ENCODE data around the gene ASCC1. TPM values are rescaled to one million over a fixed set of nuclear protein-coding genes. Genes with fewer than 3 reads are reported as not detected.
A peak's percentile ranks its signal among the peaks of the same experiment; 100 is the strongest.

The ASCC1 gene
- total and polyA plus RNA-seq, 2 of the 4 experiments (the other 2 are of a cell fraction), result 15.9 to 21.0 TPM

DNA sequence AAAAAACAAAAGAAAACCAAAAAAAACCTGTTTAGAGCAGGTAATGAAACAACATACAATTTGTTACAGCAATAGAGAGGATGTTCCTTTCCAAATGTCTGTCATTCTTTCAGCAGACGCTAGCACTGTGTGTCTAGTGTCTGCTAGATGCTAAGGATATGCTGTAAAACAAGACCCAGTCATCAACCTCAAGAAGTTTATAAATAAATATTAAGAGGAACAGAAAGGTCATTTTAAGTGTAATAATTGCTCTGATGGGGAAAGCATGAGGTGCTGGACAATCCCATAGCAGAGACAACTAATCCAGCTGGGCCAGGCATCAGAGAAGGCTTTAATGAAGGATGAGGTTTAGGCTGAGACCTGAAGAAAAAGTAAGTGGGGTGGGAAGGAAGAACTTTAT is 23.3 kb upstream of the ASCC1 start:
- H3K18ac ChIP-seq (ENCODE audit: low read depth, low read length), result no peak overlapping the region
- WGBS, 2 experiments (ENCODE audit: extremely low coverage in 2 of 2, insufficient read length in 1 of 2), result no CpG with 5 or more reads among the region's 1 CpG

More for the DNA sequence above, 23.3 kb upstream of the ASCC1 start:
- H4K5ac ChIP-seq (ENCODE audit: low read depth, low read length), result no peak overlapping the region
- no peak overlapping the region for H4K91ac ChIP-seq (ENCODE audit: insufficient read depth, low read depth, low read length)
- H2BK15ac ChIP-seq (ENCODE audit: low read depth, low read length), result no peak overlapping the region
- H2BK5ac ChIP-seq (ENCODE audit: low read depth, low read length, poor library complexity, severe bottlenecking), result no peak overlapping the region
- H4K20me1 ChIP-seq (ENCODE audit: insufficient read depth, low read length), result peaks cover 5% of the 10 kb centered on the region; the same call in 1 of the 2 replicates
- H2AFZ ChIP-seq (replicated peaks; ENCODE audit: low read length, poor library complexity), result no peak overlapping the region
- no peak overlapping the region for H3K27ac ChIP-seq (ENCODE audit: insufficient read depth, low read length)
- H3K23ac ChIP-seq (ENCODE audit: low read depth, low read length), result no peak overlapping the region
- H3K27me3 ChIP-seq (ENCODE audit: control insufficient read depth, insufficient read depth, low read length), result no peaks in the 10 kb centered on the region
- H3K4ac ChIP-seq (ENCODE audit: low read depth, low read length), result no peak overlapping the region
- H3K9me3 ChIP-seq (ENCODE audit: control insufficient read depth, insufficient read depth, low read length), result no peaks in the 10 kb centered on the region
- dilution Hi-C loops (cut with HindIII; ENCODE audit: low sequenced_read_pairs, unreplicated experiment) (no loop called here), in situ Hi-C loops (cut with MboI; ENCODE audit: low sequenced_read_pairs) (no loop called here), intact Hi-C loops (cut with micrococcal nuclease) (no loop called here)
- no peak for ATAC-seq (ENCODE audit: low read depth)
- H3K9me1 ChIP-seq (ENCODE audit: insufficient read depth, low read length), result peaks cover 9% of the 10 kb centered on the region
- no peak for DNase-seq
- H2BK20ac ChIP-seq (ENCODE audit: low read depth, low read length), result no peak overlapping the region
- H3K4me3 ChIP-seq (ENCODE audit: insufficient read depth, low read depth, low read length), result no peak overlapping the region
- no peak overlapping the region for H3K9ac ChIP-seq (ENCODE audit: low read depth, low read length)
- peaks cover 13% of the 10 kb centered on the region for H3K4me1 ChIP-seq (ENCODE audit: control insufficient read depth, insufficient read depth, low read length)
- no peak for TF ChIP-seq RAD21 (IDR thresholded peaks at IDR 0.05; ENCODE audit: low read length)
- TF ChIP-seq MAFK (IDR thresholded peaks at IDR 0.05; ENCODE audit: low read depth, low read length), result no peak
- TF ChIP-seq MXI1 (IDR thresholded peaks at IDR 0.05; ENCODE audit: borderline replicate concordance, low read depth, low read length), result no peak
- TF ChIP-seq, protein P1, sequence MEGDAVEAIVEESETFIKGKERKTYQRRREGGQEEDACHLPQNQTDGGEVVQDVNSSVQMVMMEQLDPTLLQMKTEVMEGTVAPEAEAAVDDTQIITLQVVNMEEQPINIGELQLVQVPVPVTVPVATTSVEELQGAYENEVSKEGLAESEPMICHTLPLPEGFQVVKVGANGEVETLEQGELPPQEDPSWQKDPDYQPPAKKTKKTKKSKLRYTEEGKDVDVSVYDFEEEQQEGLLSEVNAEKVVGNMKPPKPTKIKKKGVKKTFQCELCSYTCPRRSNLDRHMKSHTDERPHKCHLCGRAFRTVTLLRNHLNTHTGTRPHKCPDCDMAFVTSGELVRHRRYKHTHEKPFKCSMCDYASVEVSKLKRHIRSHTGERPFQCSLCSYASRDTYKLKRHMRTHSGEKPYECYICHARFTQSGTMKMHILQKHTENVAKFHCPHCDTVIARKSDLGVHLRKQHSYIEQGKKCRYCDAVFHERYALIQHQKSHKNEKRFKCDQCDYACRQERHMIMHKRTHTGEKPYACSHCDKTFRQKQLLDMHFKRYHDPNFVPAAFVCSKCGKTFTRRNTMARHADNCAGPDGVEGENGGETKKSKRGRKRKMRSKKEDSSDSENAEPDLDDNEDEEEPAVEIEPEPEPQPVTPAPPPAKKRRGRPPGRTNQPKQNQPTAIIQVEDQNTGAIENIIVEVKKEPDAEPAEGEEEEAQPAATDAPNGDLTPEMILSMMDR (conservative IDR thresholded peaks at IDR 0.05; ENCODE audit: low read depth, low read length), result no peak
- TF ChIP-seq CEBPB (IDR thresholded peaks at IDR 0.05; ENCODE audit: low read depth, low read length), result no peak
- TF ChIP-seq FOS (IDR thresholded peaks at IDR 0.05; ENCODE audit: low read depth, low read length), result no peak
- BruUV-seq (replicated peaks), result no TSS peak
- CTCF ChIA-PET, result no interaction called here
- no peak overlapping the region for H3K56ac ChIP-seq (ENCODE audit: extremely low read depth, insufficient read depth, low read length)
- no peak overlapping the region for H3K4me2 ChIP-seq (ENCODE audit: low read depth, low read length)
- peak overlapping the region; percentile 3; the same call in 1 of the 2 replicates for H2AK5ac ChIP-seq (ENCODE audit: low read depth, low read length)
- H3K79me1 ChIP-seq (ENCODE audit: low read depth in 1 of 2, low read length in 2 of 2), result no peaks in the 10 kb centered on the region
- no peak overlapping the region for H2BK120ac ChIP-seq (ENCODE audit: low read depth, low read length)
- no peak overlapping the region for H3K14ac ChIP-seq (replicated peaks; ENCODE audit: low read depth, low read length)
- H2AK9ac ChIP-seq (replicated peaks; ENCODE audit: low read depth, low read length, poor library complexity), result no peak overlapping the region
- H3K36me3 ChIP-seq (ENCODE audit: control insufficient read depth, insufficient read depth, low read length), result peaks cover 6% of the 10 kb centered on the region; the same call in 1 of the 2 replicates
- POLR2A ChIA-PET (ENCODE audit: unreplicated experiment), result no interaction called here
- no peak overlapping the region for H4K8ac ChIP-seq (ENCODE audit: low read depth in 2 of 2, low read length in 2 of 2)

Measured in IMR-90 (cell line).